G401 (cell line): ENCODE measurements around the gene GPR171. TPM values are rescaled to one million over a fixed set of nuclear protein-coding genes. Genes with fewer than 3 reads are reported as not detected.
"Not testable (repeated sequence)": the region's sequence is repeated elsewhere in the genome, so short reads cannot be mapped to it uniquely, and the experiment has no call there.

Experiments used
- DNase-seq: peaks from one replicate; pipeline ENCODE4 v3.0.0-alpha.2; 2015; ENCODE audit warnings: low spot score
- in situ Hi-C: cut with HindIII; loops from 2 replicates; pipeline ENCODE4 v1.10.0; 2016; ENCODE audit warnings: low sequenced_read_pairs, mixed read lengths
- total RNA-seq: library from RNA; depleted of rRNA; stranded (reverse); fragments of >200 nt; shearing (Covaris generic); gene quantifications from 2 replicates; pipeline ENCODE4 v1.2.3, GENCODE V29; 2014

Gene GPR171
- total RNA-seq, 1 experiment from 2014 or later, result not detected

- in situ Hi-C loops, result no loop called here
- no peak for DNase-seq
Measured at GRCh38 chr3:151192545-151192944, 10.5 kb downstream of the GPR171 start.

GRCh38 chr3:151191095-151191494 lies 11.9 kb downstream of the GPR171 start:
- in situ Hi-C loops, result no loop called here
- no peak for DNase-seq

DNA sequence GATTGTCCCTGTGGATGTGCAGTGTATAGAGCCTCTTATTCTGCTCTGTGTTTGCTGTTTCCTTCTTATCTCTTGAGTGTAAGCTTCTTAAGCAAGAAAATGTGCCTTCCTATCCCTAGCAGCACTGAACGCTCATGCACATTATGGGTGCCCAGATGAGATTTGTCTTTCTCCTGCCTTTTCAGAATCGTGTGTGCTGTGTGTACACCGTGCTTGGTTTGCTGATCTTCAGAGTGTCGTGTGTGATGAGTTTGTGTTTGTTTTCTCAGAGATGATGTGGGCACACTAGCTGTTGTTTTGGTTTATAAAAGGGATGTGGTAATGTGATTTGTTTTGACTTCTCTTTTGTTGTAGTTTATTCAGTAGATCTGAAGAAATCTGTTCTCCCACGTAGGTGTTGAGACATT lies 19.7 kb downstream of the GPR171 start:
- in situ Hi-C loops, result no loop called here

GRCh38 chr3:151182349-151183079 lies 20.5 kb downstream of the GPR171 start:
- in situ Hi-C loops, result no loop called here
- DNase-seq, result no peak

More for the DNA sequence above, 19.7 kb downstream of the GPR171 start:
- no peak for DNase-seq

DNA sequence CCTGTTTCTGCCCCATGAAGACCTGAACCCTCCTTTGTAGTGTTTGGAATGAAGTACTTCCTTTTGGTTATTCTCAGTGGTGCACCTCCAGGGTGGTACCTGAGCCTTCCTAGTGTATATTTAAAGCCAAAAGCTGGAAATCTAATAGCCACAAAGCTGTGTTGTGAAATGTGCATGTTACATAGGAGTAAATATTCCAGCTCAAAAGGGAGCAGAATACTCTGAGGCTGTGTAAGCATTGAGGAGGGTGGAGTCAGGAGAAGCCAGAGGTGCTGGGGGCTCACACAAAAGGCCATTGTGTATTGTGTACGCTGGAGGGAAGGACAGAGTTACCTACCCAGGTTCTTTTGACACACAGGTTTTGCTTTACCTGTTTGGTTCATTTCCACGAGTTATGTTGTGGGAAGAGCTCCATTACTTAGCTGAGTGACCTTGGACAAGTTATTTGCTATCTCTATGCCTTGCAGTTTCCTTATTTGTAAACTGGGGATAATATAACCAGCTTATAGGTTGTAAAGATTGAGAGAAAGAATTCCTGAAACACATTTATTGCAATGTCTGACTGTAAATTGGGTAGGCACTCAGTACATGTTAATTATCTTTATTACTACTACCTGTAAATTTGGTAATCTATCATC lies 24.7 kb downstream of the GPR171 start:
- in situ Hi-C loops, result no loop called here
- DNase-seq, result no peak

DNA sequence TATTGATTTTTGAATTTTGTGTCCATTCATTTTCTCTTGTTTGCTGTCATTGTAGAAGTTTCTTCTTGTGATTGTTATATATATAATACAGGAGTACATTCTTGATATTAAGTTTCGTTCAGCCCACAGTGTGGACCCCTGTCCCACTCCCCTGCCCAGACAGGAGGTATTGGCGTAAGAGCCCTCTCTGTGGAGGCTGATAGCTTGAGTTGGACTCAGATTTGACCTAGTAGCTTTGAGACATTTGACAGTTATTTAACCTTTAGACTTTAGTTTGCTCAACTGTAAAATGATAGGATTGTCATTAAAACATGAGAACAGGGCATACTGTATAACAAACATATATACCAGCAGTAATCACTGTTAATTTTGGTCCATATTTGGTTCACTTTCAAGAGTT lies 27.1 kb downstream of the GPR171 start:
- DNase-seq, result no peak
- in situ Hi-C loops, result no loop called here

DNA sequence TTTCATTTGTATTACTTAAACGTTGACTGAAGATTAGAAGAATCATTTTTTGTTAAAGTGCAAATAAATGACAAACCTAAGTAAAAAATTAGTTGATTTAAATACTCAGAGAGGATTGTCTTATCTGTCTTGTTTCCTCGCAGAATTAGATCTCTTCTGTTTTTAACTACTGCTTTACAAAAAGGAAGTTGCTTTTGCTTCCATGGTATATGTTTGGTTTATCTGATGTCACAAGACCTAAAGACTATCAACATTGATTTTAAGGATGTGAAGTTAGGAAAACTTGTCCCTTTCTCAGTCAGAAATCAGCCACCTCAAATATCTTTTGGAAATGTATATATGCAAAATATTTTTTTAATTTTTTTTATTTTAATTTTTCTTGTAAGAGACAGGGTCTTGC lies 28.7 kb downstream of the GPR171 start:
- in situ Hi-C loops, result no loop called here
- DNase-seq, result no peak

- in situ Hi-C loops, result no loop called here
- DNase-seq, result no peak
Measured at GRCh38 chr3:151171145-151171757, 31.8 kb downstream of the GPR171 start.

GRCh38 chr3:151169948-151170679 lies 32.9 kb downstream of the GPR171 start:
- DNase-seq, in situ Hi-C loops: not testable (repeated sequence)

GRCh38 chr3:151169262-151169947 lies 33.6 kb downstream of the GPR171 start:
- DNase-seq, result no peak
- in situ Hi-C loops, result no loop called here

GRCh38 chr3:151168269-151169094 lies 34.5 kb downstream of the GPR171 start:
- in situ Hi-C loops, result no loop called here
- DNase-seq, result peak; percentile 46

- in situ Hi-C loops, result no loop called here
Measured at GRCh38 chr3:151166161-151166560, 36.9 kb downstream of the GPR171 start.

DNA sequence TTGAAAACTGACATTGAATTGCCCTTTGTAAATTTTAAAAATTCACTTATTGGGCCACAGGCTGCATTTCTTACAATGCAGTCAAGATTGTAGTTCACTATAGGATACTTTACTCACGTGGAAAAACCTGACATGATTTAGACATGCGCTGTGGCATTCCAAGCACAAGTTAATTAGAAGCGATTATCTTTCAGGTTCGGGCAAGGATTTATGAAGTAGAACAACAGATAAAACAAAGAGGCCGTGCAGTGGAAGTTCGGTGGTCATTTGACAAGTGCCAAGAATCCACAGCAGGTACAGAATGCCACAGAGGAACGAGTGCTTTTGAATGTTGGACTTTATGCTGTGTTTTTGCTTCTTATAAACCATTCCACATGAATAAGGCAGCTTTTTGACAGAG lies 37.8 kb downstream of the GPR171 start:
- in situ Hi-C loops, result no loop called here
- no peak for DNase-seq

More at GRCh38 chr3:151166161-151166560, 36.9 kb downstream of the GPR171 start:
- no peak for DNase-seq

GRCh38 chr3:151159806-151160205 lies 43.2 kb downstream of the GPR171 start:
- in situ Hi-C loops, result no loop called here
- DNase-seq, result no peak

GRCh38 chr3:151156618-151157216 lies 46.3 kb downstream of the GPR171 start:
- peak; percentile 71 for DNase-seq
- in situ Hi-C loops, result no loop called here

GRCh38 chr3:151155409-151156128 lies 47.4 kb downstream of the GPR171 start:
- no peak for DNase-seq
- in situ Hi-C loops, result no loop called here

GRCh38 chr3:151154566-151154965 lies 48.5 kb downstream of the GPR171 start:
- in situ Hi-C loops, result no loop called here
- DNase-seq, result no peak
